Stimulated activated CD8-positive, alpha-beta memory T cell treated with anti-CD3 and anti-CD28 coated beads, Interleukin-4, amount 100 ng/mL, for 24 hours (primary cell): Measurements from ENCODE around the gene SLC2A11.
"Not testable (repeated sequence)": the region's sequence is repeated elsewhere in the genome, so short reads cannot be mapped to it uniquely, and the experiment has no call there.

Source experiments
- DNase-seq: peaks from one replicate; pipeline ENCODE4 v3.0.0-alpha.2; 2020; ENCODE audit warnings: low read depth

The SLC2A11 gene

GRCh38 chr22:23908587-23909205 is 51.0 kb downstream of the SLC2A11 start:
- DNase-seq, result no peak

- no peak for DNase-seq
Observed at GRCh38 chr22:23909296-23909898, 51.7 kb downstream of the SLC2A11 start.

DNA sequence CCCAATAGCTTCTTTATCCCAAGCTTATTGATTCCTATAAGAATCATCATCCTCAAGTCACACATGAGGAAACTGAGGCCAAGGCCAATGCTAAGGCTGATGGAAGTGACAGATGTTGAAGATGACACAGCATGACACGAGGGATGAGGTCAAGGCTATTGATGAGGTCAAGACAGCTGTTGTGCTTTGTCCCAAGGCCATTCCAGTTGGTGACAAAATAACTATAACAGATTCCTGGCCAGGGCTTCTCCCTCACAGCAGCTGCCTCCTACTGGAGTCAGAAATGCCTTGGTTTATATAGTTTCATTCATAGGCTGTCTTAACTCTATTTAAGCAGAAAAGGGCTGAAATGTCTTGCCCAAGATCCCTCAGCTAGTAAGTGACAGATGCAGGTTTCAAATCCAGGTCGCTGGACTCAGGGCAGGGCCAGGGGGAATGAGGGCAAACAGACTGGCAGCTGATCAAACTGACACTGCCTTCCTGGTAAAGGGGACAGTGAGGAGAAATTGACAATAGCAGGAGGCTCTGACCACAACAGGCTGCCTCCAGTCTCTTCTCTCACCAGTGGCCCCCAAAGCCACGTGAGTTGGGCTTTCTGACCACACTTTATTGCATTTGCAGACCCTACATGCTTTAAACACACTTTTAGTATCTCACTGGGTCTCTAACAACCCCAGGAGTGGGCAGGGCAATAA is 53.0 kb downstream of the SLC2A11 start:
- DNase-seq, result no peak

DNA sequence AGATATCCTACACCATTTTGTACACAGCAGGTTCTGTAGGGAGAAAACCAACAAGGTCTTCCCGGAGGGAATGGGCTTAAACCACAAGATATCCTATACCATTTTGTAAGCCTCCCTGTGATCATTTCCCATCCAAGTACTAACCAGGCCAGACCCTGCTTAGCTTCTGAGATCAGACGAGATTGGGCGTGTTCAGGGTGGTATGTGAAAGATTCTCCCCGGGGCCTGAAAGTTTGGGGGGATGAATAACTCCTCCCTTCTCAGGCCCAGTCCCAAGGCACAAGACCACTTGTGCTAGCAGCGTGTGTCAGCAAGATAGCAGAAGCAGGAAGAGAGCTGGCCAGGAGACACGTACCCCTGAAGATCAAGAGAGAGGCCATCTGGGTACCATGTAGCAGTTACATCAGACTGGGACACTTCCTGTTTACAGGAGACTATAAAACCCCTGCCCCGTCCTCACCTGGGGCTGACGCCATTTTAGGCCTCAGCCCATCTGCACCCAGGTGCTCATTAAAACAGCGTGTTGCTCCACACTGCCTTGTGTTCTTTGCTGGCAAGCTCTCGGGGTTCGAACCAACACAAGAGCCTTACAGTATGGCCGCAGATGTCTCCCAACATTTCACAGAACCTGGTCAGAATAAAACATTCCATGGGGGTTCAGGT is 53.8 kb downstream of the SLC2A11 start:
- no peak for DNase-seq

DNA sequence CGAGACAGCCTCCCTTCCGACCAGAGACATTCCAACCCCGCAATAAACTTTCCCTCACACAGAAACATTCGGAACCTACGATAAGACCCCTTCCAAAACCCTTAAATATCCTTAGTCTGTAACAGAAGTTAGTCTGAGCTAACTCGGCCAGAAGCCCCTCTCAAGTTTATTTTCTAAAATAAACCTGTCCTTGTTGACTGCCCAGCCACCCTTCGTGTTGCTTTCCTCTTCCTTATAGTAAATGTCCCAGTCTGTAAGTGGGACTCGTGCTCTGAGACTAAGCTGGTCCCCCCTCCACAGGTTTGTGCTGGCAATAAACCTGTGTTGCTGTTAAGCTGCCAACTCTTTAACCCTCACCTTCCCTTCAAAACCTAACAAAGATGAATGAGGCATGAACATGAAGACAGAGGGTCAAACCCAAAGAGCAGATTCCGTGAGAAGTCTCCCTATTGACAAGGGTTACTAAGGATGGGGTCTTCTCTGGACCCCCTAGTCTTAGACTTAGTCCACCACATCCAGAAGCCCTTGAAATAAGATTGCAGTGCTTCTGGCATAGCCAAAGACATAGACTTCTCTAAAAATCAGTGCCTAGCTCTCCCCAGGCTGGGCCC is 54.7 kb downstream of the SLC2A11 start:
- DNase-seq, result no peak

DNA sequence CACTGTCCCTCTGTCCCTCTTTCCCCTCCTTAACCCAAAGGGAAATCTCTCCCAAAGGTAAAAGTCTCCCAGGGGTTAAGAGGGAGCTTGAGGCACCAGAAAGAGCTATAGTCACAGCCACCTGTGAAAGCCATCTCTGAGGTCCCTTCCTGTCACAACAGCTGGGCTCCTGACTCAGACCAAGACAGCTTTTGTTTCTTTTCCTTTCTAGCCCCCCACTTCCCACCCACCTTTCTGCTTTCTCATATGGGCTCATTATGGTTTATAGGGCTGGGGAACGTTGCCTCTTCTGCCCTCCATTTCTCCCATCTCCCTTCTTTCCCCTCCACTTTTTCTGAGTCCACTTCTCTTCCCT is 55.6 kb downstream of the SLC2A11 start:
- no peak for DNase-seq

DNA sequence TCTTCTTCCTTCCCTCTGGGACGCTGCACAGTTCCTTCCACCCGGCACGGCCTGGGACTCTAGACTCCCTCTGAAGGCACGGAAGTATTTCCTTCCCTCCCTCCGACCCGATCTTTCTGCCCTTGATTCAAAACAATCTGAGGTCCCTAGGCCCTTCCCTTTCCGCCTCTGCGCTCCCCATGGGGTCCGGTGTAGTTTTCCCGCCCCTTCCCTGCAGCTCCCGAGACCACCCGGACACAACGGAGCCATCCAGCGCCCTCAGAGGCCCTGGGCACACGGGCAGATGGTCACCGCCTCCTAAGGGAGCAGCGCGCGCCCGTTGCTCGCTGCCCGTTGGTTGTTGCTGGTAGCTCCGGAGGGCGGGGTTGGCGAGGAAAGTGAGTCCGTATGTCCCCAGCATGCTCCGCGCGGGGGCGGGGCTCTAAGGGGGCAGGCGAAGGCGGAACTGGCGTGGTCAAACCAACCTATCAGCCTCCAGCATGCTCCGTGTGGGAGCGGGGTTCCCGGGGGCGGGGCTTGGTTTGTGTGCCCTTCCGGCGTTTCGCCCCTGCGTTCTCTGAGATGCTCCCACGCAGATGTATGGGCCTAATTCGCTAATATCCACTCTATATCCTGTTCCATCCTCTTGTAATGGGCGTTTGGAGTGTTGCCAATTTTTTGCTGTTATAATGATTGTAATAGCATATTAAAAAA is 56.1 kb downstream of the SLC2A11 start:
- DNase-seq, result peak; percentile 99

DNA sequence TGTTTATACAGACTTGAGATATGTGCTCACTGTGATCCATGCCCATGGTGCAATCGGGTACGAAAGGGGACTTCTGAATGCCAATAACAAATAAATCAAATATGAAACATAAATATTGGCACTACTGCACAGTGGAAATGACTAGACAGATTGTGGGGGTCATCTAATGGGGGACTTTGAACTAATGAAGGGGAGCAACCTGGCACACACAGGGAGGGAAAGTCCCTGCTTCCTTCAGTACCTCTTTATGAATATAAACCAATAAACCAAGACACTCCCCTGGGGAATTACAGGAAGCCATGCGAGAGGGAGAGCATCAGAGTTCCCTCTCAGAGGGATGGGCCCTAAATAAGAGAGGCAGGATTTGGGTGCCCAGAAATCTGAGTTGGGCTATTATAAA is 57.6 kb downstream of the SLC2A11 start:
- no peak for DNase-seq

DNA sequence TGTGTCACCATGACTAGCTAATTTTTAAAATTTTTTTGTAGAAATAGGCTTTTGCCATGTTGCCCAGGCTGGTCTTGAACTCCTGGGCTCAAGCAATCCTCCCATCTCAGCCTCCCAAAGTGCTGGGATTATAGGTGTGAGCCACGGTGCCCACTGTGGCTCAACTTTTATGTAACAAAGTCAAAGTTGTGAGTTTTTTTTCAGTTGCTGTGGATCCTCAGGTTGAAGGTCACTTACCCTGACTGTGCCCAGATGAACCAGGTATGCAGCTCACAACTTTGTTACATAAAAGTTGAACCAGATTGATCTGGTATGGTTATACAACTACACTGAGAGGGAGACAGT is 62.6 kb downstream of the SLC2A11 start:
- DNase-seq, result not testable (repeated sequence)

DNA sequence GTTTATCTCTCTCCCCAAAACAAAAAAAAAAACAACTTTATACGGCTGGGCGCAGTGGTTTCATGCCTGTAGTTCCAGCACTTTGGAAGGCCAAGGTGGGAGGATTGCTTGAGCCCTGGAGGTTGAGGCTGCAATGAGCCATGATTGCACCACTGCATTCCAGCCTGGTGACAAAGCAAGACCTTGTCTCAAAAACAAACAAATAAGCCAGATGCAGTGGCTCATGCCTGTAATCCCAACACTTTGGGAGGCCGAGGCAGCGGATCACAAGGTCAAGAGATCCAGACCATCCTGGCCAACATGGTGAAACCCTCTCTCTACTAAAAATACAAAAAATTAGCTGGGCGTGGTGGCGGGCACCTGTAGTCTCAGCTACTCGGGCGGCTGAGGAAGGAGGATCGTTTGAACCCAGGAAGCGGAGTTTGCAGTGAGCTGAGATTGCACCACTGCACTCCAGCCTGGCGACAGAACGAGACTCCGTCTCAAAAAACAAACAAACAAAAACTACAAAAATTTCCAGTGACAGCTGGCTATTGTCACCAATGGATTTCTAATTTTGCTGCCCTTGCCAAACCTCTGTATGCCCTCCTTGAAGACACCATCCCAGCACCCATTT is 64.0 kb downstream of the SLC2A11 start:
- DNase-seq, result not testable (repeated sequence)

DNA sequence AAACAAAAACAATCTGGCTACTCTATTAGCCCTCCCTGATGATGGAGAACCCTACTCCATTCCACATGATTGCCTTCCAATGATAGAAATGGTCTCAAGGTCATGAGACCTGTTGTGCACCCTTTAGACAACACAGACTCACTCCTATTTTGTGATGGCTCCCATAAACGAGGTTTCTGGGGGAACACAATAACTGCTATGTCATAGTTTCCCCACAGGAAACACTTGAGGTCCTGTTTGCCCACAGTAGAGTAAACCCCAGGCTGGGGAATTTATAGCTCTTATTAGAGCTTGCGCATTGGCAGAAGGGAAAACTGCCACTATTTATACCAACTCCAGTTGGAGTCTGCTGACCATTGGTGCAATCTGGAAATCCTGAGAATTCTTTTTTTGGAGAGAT is 65.2 kb downstream of the SLC2A11 start:
- no peak for DNase-seq

- no peak for DNase-seq
Observed at GRCh38 chr22:23925020-23925606, 67.4 kb downstream of the SLC2A11 start.

- no peak for DNase-seq
Observed at GRCh38 chr22:23926561-23926960, 68.9 kb downstream of the SLC2A11 start.
